ENCODE data around the gene RMRP.
A peak's percentile ranks its signal among the peaks of the same experiment; 100 is the strongest.
"Not testable (repeated sequence)": the region's sequence is repeated elsewhere in the genome, so short reads cannot be mapped to it uniquely, and the experiment has no call there.

RMRP gene

DNA sequence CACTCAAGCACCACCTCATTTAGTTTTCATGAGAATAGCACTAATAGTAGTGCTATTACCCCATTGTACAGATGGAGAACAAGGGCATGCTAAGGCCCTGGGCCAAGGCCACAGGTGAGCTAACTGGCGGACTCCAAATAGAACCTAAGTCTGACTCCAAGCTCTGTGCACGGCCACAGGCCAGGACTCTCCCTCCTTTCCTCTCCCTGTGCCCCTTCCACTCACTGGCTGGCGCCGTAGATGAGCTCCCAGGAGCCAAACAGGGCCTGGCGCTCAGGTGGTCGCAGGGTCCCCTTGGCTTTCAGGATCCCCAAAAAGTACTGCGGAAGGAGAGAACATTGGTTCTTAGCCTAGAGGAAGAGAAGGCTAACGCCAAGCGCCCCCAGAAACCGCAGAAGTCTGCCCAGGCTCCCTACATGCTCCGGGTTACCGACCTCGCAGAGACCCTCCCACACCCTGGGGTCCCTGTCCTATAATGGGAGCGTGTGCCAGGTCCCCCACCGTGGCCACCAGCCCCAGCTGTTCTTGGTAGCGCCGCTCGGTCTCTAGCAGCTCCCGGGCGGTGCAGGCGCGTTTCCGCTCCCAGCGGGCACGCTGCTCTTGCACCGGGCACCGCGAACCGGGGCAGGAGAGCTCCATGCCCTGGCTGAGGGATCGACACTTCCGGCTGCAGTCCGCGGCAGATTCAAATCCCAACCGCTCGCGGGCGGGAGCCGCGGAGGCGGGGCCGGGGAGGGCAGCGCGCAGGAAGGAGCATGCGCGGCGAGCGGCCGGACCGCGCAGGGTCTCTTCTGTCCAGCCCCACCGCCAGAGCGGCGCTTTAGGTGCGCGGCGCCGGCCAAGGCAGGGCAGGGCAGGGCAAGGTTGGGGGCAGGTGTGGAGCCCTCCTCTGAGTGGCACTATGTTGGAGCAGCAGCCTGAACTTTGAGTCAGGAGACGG, 7.0 kb upstream of the RMRP start, which contains the start of gene ARHGEF39:
TSS of gene ARHGEF39 (minus strand) at position 665 of the 940 bp plus-strand sequence. CDS start at position 639, 26 bp downstream.
- DNase-seq: peak; percentile 89

DNA sequence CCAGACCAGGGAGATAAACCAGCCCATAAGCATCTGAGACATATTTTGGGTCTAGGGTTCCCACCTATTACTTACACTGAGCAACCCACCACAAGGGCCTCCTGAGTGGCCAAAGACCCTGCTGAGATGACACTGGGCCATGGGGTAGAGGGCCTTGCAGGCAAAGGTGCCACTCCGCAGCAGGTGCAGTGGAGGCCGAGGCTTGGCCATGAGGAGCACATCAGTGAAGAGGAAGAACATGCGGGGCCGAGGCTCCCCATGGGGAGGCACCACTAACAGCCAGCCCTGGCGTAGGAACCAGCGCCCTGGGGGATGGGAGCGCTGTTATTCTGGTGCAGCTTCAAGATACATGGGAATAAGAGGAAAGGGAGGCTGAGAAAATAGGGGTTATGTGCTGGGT, 4.6 kb upstream of the RMRP start:
- no peak for DNase-seq

DNA sequence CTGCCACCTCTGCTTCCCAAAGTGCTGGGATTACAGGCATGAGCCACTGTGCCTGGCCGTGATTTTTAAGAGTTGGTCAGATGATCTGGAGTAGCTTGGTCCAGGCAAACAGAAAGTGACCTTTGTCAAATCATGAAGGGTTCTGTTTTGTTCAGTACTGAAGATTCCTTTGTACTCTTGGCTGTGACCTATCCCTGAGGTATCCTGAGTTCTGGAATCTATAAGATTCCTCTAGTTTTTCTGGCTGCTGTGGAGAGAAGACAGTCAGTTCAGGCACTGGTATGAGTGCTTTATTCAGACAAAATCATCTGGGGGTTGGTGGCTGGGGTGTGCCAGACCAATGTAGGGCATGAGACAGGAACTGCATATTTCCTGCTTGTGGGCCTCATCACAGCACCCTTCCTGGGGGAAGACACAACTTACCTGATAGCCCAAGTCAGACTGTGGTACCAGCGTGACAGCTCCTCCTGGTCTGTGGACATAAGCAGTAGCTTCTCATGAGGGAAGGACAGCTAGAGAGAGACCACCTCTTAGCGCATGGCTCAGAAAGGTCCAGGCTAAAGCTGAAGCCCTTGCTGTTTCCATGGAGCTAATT, 4.0 kb upstream of the RMRP start:
- DNase-seq: peak; percentile 53

DNA sequence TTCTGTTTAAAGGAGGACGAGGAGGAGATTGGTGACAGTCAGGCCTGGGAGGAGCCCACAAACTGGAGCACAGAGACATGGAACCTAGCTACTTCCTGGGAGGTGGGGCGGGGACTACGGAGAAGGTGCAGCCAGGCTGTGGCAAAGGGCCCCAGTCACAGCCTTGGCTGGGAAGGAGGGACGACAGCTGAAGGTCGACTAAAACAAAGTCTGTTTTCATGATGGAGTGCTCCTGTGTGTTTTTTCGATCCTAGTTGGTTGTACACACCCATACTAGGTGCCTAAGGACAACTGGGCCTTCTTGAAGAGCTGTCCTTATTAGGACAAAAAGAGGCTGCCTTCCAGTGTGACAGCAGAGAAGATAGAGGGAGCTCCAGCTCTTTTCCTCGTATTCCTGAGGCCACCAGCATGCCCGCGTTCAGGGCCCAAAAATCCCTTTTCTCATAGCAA, 3.2 kb upstream of the RMRP start:
- DNase-seq: no peak

DNA sequence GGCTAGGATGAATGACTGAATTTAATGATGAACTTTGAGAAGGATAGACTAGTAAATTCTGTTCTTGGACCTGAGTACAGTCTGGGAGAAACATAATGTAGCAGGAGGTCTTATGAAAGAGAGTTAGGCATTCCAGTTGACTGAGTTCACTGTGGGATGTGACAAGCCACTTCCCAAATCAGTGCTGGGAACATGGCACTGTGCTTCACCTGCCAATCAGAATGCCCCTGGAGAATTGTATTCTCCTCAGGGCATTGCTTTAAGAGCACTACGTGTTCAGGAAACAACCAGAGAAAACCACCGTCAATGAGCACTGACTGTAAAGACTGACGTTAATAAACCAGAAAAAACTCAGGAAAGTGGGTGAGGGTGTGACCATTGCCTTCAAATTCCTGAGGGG, 1.5 kb upstream of the RMRP start:
- no peak for DNase-seq

DNA sequence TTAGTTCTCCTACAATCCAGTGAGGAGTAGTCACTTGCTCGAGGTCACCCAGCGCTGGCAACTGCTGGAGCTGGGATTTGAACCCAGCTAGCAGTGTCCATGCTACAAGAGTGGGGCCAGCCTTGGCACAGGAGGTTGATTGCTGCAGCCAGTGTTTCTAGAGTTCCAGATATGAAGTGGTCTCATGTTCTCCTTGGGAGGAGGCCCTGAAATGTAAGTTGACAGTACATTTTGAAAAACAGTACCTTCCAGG, 1.1 kb upstream of the RMRP start:
- peak; percentile 50 for DNase-seq

- DNase-seq: peak; percentile 90
Measured at GRCh38 chr9:35658137-35658967, 533 bp upstream of the RMRP start, which contains the start of gene CCDC107. Gene CCDC107 (plus strand): TSS chr9:35658292. CDS start chr9:35658380, 88 bp downstream.

GRCh38 chr9:35656831-35657545, 831 bp downstream of the RMRP start:
- DNase-seq: no peak

DNA sequence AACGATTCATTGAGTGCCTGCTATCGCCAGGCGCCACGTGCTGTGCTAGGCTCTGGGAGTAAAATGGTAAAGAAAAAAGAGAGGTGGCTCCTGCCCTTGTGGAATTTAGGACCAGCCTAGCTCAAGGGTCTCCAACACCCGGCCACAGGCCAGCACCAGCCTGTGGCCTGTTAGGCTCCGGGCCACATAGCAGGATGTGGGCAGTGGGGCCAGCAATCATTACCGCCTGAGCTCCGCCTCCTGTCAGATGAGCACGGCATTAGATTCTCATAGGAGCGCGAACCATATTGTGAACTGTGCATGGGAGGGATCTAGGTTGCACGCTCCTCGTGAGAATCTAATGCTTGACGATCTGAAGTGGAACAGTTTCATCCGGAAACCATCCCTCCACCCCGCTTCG, 1.5 kb downstream of the RMRP start:
- no peak for DNase-seq

GRCh38 chr9:35653611-35654010, 4.2 kb downstream of the RMRP start:
- DNase-seq: no peak

DNA sequence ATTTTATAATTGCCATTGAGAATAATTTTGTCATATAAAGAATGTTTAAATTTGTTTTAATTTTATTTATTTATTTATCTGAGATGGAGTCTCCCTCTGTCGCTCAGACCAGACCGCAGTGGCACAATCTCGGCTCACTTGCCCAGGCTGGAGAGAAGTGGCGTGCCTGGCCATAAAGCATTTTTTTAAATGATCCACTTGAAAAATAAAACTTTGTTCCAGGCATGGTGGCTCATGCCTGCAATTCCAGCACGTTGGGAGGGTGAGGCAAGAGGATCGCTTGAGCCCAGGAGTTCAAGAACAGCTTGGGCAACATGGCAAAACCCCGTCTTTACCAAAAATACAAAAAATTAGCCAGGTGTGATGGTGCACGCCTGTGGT, 5.0 kb downstream of the RMRP start:
- no peak for DNase-seq

GRCh38 chr9:35651956-35652828, 5.6 kb downstream of the RMRP start:
- DNase-seq: peak; percentile 41

DNA sequence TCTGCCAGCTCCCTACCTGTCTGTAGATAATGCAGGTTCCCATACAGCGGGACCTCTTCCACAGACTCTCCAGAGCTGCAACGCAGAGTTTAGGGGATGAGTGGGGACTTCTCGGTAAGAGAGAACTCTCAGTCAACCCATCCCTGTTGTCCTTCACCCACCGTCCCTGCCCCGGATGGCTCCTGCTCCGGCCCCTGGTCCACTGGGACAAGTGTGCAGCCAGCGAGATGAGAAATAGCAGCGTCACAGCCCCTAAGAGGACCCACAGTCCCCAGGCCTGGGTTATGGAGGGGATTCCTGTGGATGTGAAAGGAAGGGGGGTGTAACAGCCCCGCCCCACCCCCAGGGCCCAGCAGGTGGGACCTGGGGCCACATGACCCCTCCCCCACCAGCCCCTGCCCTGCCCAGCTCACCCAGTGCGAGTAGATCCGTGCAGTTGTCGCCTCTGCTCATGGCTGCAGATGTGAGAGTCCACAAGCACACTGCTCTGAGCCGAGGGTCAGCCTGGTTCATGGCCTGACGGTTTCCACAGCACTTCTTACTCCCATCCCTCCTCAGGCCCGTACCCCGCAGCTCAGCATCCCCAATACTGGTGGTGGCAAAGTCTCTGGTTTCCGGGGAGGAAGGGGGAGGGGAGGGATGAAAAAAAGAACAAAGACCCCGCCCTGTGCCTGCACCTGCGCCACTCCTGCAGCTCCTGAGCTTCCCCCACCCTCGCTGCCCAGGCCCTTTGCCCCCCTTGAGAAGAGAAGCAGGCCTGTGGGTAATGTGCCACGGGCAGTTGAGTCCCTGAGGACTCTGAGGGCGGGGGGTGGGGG, 7.3 kb downstream of the RMRP start, which contains the start of gene SIT1:
TSS of gene SIT1 (minus strand) at position 591 of the 818 bp plus-strand sequence. CDS start at position 513, 78 bp downstream.
- DNase-seq: peak; percentile 50

GRCh38 chr9:35649431-35650340, 8.1 kb downstream of the RMRP start:
- DNase-seq: peak; percentile 65

GRCh38 chr9:35646533-35647265, 11.1 kb downstream of the RMRP start:
- DNase-seq: peak; percentile 94

GRCh38 chr9:35646153-35646532, 11.7 kb downstream of the RMRP start:
- peak; percentile 25 for DNase-seq

DNA sequence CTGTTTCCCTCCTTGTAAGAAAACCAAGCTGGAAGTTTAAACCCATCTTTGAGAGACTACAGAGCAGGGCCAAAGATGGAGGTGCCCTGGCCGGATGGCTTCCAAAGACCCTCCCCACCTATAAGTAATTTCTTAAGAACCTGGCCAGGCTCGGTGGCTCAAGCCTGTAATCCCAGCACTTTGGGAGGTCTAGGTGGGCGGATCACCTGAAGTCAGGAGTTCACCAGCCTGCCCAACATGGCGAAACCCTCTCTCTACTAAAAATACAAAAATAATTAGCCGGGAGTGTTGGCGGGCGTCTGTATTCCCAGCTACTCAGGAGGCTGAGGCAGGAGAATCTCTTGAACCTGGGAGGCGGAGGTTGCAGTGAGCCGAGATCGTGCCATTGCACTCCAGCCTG, 12.1 kb downstream of the RMRP start:
- DNase-seq: not testable (repeated sequence)

DNA sequence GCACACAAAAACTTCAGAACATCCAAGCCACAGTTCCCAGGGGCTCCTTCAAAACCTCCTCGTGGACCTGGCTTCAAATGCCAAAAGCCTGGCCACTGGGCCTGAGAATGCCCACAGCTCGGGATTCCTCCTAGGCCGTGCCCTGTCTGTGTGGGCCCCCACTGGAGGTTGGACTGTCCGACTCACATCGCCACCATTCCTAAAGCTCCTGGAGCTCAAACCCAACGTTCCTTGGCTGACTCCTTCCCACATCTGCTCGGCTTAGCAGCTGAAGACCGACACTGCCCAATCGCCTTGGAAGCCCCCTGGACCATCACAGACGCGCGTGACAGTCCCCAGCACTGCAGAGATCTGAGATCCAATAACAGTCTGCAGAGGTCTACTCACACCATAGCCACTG, 14.8 kb downstream of the RMRP start:
- no peak for DNase-seq

GRCh38 chr9:35641478-35641877, 16.3 kb downstream of the RMRP start:
- not testable (repeated sequence) for DNase-seq
